Fibroblast of peridontal ligament (primary cell): ENCODE results near the gene STK32B.

Experiments used
- DNase-seq: peaks from one replicate; pipeline ENCODE4 v3.0.0-alpha.2; 2010; ENCODE audit errors: extremely low read depth

STK32B gene

GRCh38 chr4:5524446-5525299 lies 473.4 kb downstream of the STK32B start:
- DNase-seq: peak; percentile 54

GRCh38 chr4:5526080-5526846 lies 475.0 kb downstream of the STK32B start:
- DNase-seq: no peak

GRCh38 chr4:5527211-5527610 lies 475.9 kb downstream of the STK32B start:
- DNase-seq: no peak

GRCh38 chr4:5528031-5528436 lies 476.8 kb downstream of the STK32B start:
- DNase-seq: no peak

- DNase-seq: no peak
Observed at GRCh38 chr4:5532100-5532499, 480.8 kb downstream of the STK32B start.

- DNase-seq: no peak
Observed at GRCh38 chr4:5539584-5539983, 488.3 kb downstream of the STK32B start.

GRCh38 chr4:5541169-5541568 lies 489.9 kb downstream of the STK32B start:
- no peak for DNase-seq

- DNase-seq: no peak
Observed at GRCh38 chr4:5543681-5544080, 492.4 kb downstream of the STK32B start.

- no peak for DNase-seq
Observed at GRCh38 chr4:5544762-5545161, 493.5 kb downstream of the STK32B start.

GRCh38 chr4:5545271-5545670 lies 494.0 kb downstream of the STK32B start:
- no peak for DNase-seq

- DNase-seq: no peak
Observed at GRCh38 chr4:5547651-5548249, 496.5 kb downstream of the STK32B start.
